ENCODE data around the gene KRT222.

- TF ChIP-seq CTCF (conservative IDR thresholded peaks at IDR 0.05; ENCODE audit: low read length) (no peak), EZH2phosphoT487 (IDR thresholded peaks at IDR 0.05; ENCODE audit: borderline replicate concordance, low read depth, low read length) (no peak)
Measured at GRCh38 chr17:40705584-40705983, 40.6 kb upstream of the KRT222 start.
